Endothelial cell of umbilical vein (primary cell): Measurements from ENCODE around the gene SMOC2. TPM values are rescaled to one million over a fixed set of nuclear protein-coding genes. Genes with fewer than 3 reads are reported as not detected.

Experiments
- BruUV-seq: library from RNA; stranded (reverse); fragments of 400-500 nt; replicated peaks from 2 replicates; lab custom pipeline; 2021; lab: Mats Ljungman, UMichigan
- CTCF ChIA-PET: fragments of 300-600, 350-600 bp; sonication (Branson Sonifier 250); formaldehyde crosslinking; loops from one replicate; lab custom pipeline; 2021; ENCODE audit warnings: antibody characterized with exemption, inconsistent platforms; lab: Charles Lee
- POLR2A ChIA-PET: fragments of 300-600, 350-600 bp; sonication (Branson Sonifier 250); formaldehyde crosslinking; loops from one replicate; lab custom pipeline; 2021; ENCODE audit warnings: antibody characterized with exemption, inconsistent platforms; lab: Charles Lee
- DNase-seq: peaks from one replicate; pipeline ENCODE4 v3.0.0-alpha.2; 2011; ENCODE audit warnings: low read depth, low spot score
- FAIRE-seq: peaks from 2 replicates; lab custom pipeline; 2011; peaks lifted over from hg19 to GRCh38; lab: Jason Lieb, UNC
- H2AFZ ChIP-seq: 2 replicates; pipeline ENCODE4 v1.6.0; 2012; ENCODE audit warnings: low read depth, low read length, control low read depth, inconsistent platforms
- H3K27ac ChIP-seq: 2 replicates; pipeline ENCODE4 v1.5.1; 2011; ENCODE audit warnings: low read depth, mild to moderate bottlenecking, control low read depth, low read length, moderate library complexity; ENCODE audit not compliant: insufficient read depth
- H3K27me3 ChIP-seq, 2 experiments: 2 replicates each; pipeline versions ENCODE4 v1.6.0 to v1.6.1; 2011; ENCODE audit warnings: low read length in 2 of 2, mixed read lengths in 1 of 2; ENCODE audit not compliant: control insufficient read depth in 2 of 2, insufficient read depth in 2 of 2
- H3K36me3 ChIP-seq, 2 experiments: 2 replicates in 1 of 2; 3 replicates in 1 of 2; pipeline ENCODE4 v1.5.1; 2011; ENCODE audit warnings: low read length in 2 of 2, mild to moderate bottlenecking in 1 of 2, moderate library complexity in 1 of 2; ENCODE audit not compliant: control insufficient read depth in 2 of 2, insufficient read depth in 2 of 2; ENCODE audit errors: extremely low read depth in 1 of 2
- H3K4me1 ChIP-seq: 3 replicates; pipeline ENCODE4 v1.5.1; 2011; ENCODE audit warnings: mild to moderate bottlenecking, low read length; ENCODE audit not compliant: control insufficient read depth, insufficient read depth; ENCODE audit errors: extremely low read depth
- H3K4me2 ChIP-seq: 2 replicates; pipeline ENCODE4 v1.6.1; 2011; ENCODE audit warnings: low read length, control low read depth, mixed read lengths; ENCODE audit not compliant: insufficient read depth
- H3K4me3 ChIP-seq, 3 experiments: fragments of 200-600 bp in 1 of 3; sonication (generic), shearing (Covaris generic) in 1 of 3; replicated peaks in 1 of 3; 2 replicates each; pipeline ENCODE4 v1.5.1; 2011 to 2016; ENCODE audit warnings: control low read depth in 3 of 3, low read length in 3 of 3, mild to moderate bottlenecking in 2 of 3, inconsistent platforms in 1 of 3, low read depth in 1 of 3, moderate library complexity in 1 of 3; ENCODE audit not compliant: insufficient read depth in 1 of 3
- H3K79me2 ChIP-seq: 2 replicates; pipeline ENCODE4 v1.6.0; 2012; ENCODE audit warnings: low read length, inconsistent platforms; ENCODE audit not compliant: control insufficient read depth, insufficient read depth
- H3K9ac ChIP-seq: replicated peaks from 2 replicates; pipeline ENCODE3; 2011; ENCODE audit warnings: low read length, control low read depth; ENCODE audit not compliant: insufficient read depth; ENCODE audit errors: extremely low read depth
- H3K9me1 ChIP-seq: replicated peaks from 3 replicates; pipeline ENCODE4 v1.6.0; 2011; ENCODE audit warnings: mild to moderate bottlenecking, low read length; ENCODE audit not compliant: control insufficient read depth, insufficient read depth; ENCODE audit errors: extremely low read depth
- H3K9me3 ChIP-seq: replicated peaks from 2 replicates; pipeline ENCODE4 v1.5.1; 2012; ENCODE audit warnings: low read length, inconsistent platforms; ENCODE audit not compliant: control insufficient read depth, insufficient read depth
- H4K20me1 ChIP-seq: replicated peaks from 2 replicates; pipeline ENCODE3; 2011; ENCODE audit warnings: mild to moderate bottlenecking, low read length; ENCODE audit not compliant: control insufficient read depth, insufficient read depth; ENCODE audit errors: extremely low read depth
- EZH2 ChIP-seq: IDR thresholded peaks from 2 replicates; pipeline ENCODE4 v1.6.1; 2012; ENCODE audit warnings: borderline replicate concordance, low read depth, mild to moderate bottlenecking, moderate library complexity, low read length, inconsistent platforms; ENCODE audit not compliant: severe bottlenecking
- FOS ChIP-seq: IDR thresholded peaks from 2 replicates; pipeline ENCODE4 v1.6.1; 2011; ENCODE audit warnings: mild to moderate bottlenecking, low read length, moderate library complexity, borderline replicate concordance; ENCODE audit not compliant: insufficient read depth
- GATA2 ChIP-seq: IDR thresholded peaks from 2 replicates; pipeline ENCODE4 v1.7.0; 2011; ENCODE audit warnings: low read depth, mild to moderate bottlenecking, moderate library complexity, mixed read lengths, low read length; ENCODE audit not compliant: insufficient read length, insufficient read depth
- JUN ChIP-seq: IDR thresholded peaks from 2 replicates; pipeline ENCODE4 v1.6.1; 2011; ENCODE audit warnings: borderline replicate concordance, low read depth; ENCODE audit not compliant: insufficient read length, insufficient read depth
- MYC ChIP-seq: IDR thresholded peaks from one replicate; pipeline ENCODE4 v1.6.1; 2011; ENCODE audit warnings: mild to moderate bottlenecking, low read depth, low read length
- POLR2A ChIP-seq: IDR thresholded peaks from 2 replicates; pipeline ENCODE4 v1.6.1; 2012; ENCODE audit warnings: low read depth, mild to moderate bottlenecking, control low read depth, low read length
- POLR2AphosphoS5 ChIP-seq: IDR thresholded peaks from 2 replicates; pipeline ENCODE4 v1.6.1; 2012; ENCODE audit warnings: low read depth, mild to moderate bottlenecking, control low read depth, low read length, moderate library complexity; ENCODE audit not compliant: insufficient read depth
- dilution Hi-C: fragments of 300-500 bp; cut with MboI; formaldehyde crosslinking; loops from one replicate; pipeline ENCODE4 v1.15.0; 2019; ENCODE audit warnings: low sequenced_read_pairs; ENCODE audit not compliant: extremely low pct_ligation_motif_present
- intact Hi-C: fragments of 100-400 bp; cut with micrococcal nuclease; formaldehyde crosslinking; loops from one replicate; pipeline ENCODE4 v1.10.0; 2022
- polyA plus RNA-seq, 4 experiments: library from polyadenylated mRNA; depleted of rRNA in 3 of 4; stranded (reverse) in 3 of 4; unstranded in 1 of 4; fragments of >200 nt; gene quantifications; 2 replicates each; pipeline versions ENCODE4 v1.2.1 to v1.2.3, GENCODE V29; 2011 to 2012; ENCODE audit warnings: missing spikeins in 1 of 4
- total RNA-seq: library from RNA; stranded (reverse); gene quantifications from 2 replicates; pipeline ENCODE4 v1.2.3, GENCODE V29; 2021
- TF ChIP-seq, protein P1 (sequence below): IDR thresholded peaks from 2 replicates; pipeline ENCODE4 v1.6.1; 2011; ENCODE audit not compliant: insufficient read depth, insufficient read length
- TF ChIP-seq, protein P2 (sequence below), 2 donors: IDR thresholded peaks; 1 replicate in 1 of 2; 2 replicates in 1 of 2; pipeline ENCODE4 v1.5.1; 2011; ENCODE audit warnings: low read length in 2 of 2, mild to moderate bottlenecking in 2 of 2, moderate library complexity in 2 of 2, control low read depth in 1 of 2, inconsistent platforms in 1 of 2, low read depth in 1 of 2; ENCODE audit not compliant: insufficient read depth in 1 of 2; ENCODE audit errors: extremely low read depth in 1 of 2

SMOC2 gene
- total and polyA plus RNA-seq, 2 donors (not counting 3 experiments of a cell fraction or from before 2014, with no cell fraction given): not detected

- dilution Hi-C loops: no loop called here
- Histone ChIP-seq H4K20me1 (no peaks in the 10 kb centered on the region), H2AFZ (no peak overlapping the region), H3K4me2 (no peak overlapping the region), H3K4me1 (no peaks in the 10 kb centered on the region), H3K9ac (no peak overlapping the region), H3K27ac (no peak overlapping the region), H3K27me3 (no peaks in the 10 kb centered on the region), H3K9me3 (peaks cover 5% of the 10 kb centered on the region), H3K79me2 (no peaks in the 10 kb centered on the region), H3K4me3 (no peak overlapping the region), H3K36me3 (no peaks in the 10 kb centered on the region), H3K9me1 (no peaks in the 10 kb centered on the region)
- ChIA-PET POLR2A (no interaction called here), CTCF (no interaction called here)
- FAIRE-seq (no peak), DNase-seq (no peak)
- TF ChIP-seq GATA2 (no peak), POLR2A (no peak), POLR2AphosphoS5 (no peak), FOS (no peak), JUN (no peak)
- intact Hi-C loops: no loop called here
- BruUV-seq: no TSS peak
These were observed 185.1 kb downstream of the SMOC2 start for GRCh38 chr6:168626046-168626602.

DNA sequence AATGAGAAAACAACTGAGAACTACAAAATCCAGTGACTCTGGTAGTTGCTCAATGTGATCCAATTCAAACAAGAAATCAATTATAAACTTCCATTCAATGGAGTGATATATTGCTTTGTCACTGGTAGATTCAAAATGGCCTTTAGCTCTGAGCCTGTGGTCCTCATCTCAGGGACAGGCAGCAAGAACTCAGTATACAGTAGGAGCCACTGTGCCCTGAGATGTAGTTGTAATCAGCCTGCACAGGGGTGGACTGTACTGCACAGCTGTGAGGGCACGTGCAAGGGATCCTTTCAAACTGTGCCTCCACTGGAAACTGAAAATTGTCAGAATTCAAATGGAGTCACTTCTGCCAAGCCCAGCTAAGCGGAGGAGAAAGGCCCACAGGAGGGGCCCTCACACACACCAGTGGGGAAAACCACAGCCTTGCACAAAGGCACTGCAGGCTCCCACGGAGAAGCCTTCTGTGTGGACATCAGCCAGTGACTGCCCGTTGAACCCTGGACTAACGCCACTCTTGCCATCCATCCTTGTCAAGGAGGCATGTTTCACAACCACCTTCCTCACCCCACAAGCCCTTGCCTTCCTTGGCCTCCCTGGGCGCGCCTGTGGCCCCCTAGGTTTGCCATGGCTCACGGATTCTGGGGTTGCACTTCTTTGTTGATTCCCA lies 186.7 kb downstream of the SMOC2 start:
- H3K27me3 ChIP-seq: no peaks in the 10 kb centered on the region
- H3K9me1 ChIP-seq: no peaks in the 10 kb centered on the region
- intact Hi-C loops: no loop called here
- H3K4me3 ChIP-seq: no peak overlapping the region
- BruUV-seq: no TSS peak
- DNase-seq: no peak
- ChIA-PET CTCF (no interaction called here), POLR2A (no interaction called here)
- TF ChIP-seq GATA2 (no peak), EZH2 (no peak), JUN (no peak), POLR2AphosphoS5 (no peak), FOS (no peak), MYC (no peak), POLR2A (no peak)
- TF ChIP-seq, protein P1, sequence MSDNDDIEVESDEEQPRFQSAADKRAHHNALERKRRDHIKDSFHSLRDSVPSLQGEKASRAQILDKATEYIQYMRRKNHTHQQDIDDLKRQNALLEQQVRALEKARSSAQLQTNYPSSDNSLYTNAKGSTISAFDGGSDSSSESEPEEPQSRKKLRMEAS: no peak
- TF ChIP-seq, protein P2, sequence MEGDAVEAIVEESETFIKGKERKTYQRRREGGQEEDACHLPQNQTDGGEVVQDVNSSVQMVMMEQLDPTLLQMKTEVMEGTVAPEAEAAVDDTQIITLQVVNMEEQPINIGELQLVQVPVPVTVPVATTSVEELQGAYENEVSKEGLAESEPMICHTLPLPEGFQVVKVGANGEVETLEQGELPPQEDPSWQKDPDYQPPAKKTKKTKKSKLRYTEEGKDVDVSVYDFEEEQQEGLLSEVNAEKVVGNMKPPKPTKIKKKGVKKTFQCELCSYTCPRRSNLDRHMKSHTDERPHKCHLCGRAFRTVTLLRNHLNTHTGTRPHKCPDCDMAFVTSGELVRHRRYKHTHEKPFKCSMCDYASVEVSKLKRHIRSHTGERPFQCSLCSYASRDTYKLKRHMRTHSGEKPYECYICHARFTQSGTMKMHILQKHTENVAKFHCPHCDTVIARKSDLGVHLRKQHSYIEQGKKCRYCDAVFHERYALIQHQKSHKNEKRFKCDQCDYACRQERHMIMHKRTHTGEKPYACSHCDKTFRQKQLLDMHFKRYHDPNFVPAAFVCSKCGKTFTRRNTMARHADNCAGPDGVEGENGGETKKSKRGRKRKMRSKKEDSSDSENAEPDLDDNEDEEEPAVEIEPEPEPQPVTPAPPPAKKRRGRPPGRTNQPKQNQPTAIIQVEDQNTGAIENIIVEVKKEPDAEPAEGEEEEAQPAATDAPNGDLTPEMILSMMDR (IDR thresholded peaks at IDR 0.05; ENCODE audit: extremely low read depth in 1 of 2, insufficient read depth in 1 of 2, low read depth in 1 of 2, low read length in 2 of 2): no peak
- H3K27ac ChIP-seq: no peak overlapping the region
- dilution Hi-C loops: no loop called here
- no peaks in the 10 kb centered on the region for H3K4me1 ChIP-seq
- no peak overlapping the region for H3K4me2 ChIP-seq
- no peak overlapping the region for H2AFZ ChIP-seq
- FAIRE-seq: no peak
- H3K9me3 ChIP-seq: peaks cover 5% of the 10 kb centered on the region
- no peaks in the 10 kb centered on the region for H3K36me3 ChIP-seq
- no peaks in the 10 kb centered on the region for H3K79me2 ChIP-seq
- H3K9ac ChIP-seq: no peak overlapping the region
- no peaks in the 10 kb centered on the region for H4K20me1 ChIP-seq
